HepG2 (cell line): ENCODE results near the gene DISP2. TPM values are rescaled to one million over a fixed set of nuclear protein-coding genes. Genes with fewer than 3 reads are reported as not detected.

Experiments
- ATF7-NPFF ChIP-seq: sonication (generic); formaldehyde crosslinking; IDR thresholded peaks from 2 replicates; pipeline ENCODE4 v1.8.1; 2023; ENCODE audit warnings: mild to moderate bottlenecking, low read depth, missing genetic modification reagents, moderate library complexity
- EHMT2 ChIP-seq: fragments of 200-600 bp; sonication (generic); IDR thresholded peaks from 2 replicates; pipeline ENCODE4 v1.7.0; 2017; ENCODE audit warnings: antibody characterized with exemption, low read depth, low read length, borderline replicate concordance
- FOXP1 ChIP-seq, 2 experiments: fragments of 450-650 bp in 1 of 2; IDR thresholded peaks; 2 replicates each; pipeline ENCODE4 v1.6.1; 2017 to 2018; ENCODE audit warnings: antibody characterized with exemption in 1 of 2
- HDAC6 ChIP-seq: fragments of 200-600 bp; sonication (generic); IDR thresholded peaks from 2 replicates; pipeline ENCODE4 v1.7.0; 2017; ENCODE audit warnings: mild to moderate bottlenecking, antibody characterized with exemption, low read length, low read depth
- HNF4G ChIP-seq, 2 experiments: sonication (generic) in 1 of 2; formaldehyde crosslinking in 1 of 2; IDR thresholded peaks; 2 replicates each; pipeline versions ENCODE4 v1.4.0 to v1.6.1; 2011 to 2020; ENCODE audit warnings: borderline replicate concordance in 2 of 2, low read depth in 2 of 2, mild to moderate bottlenecking in 2 of 2, low read length in 1 of 2, missing genetic modification reagents in 1 of 2, moderate library complexity in 1 of 2
- HNRNPLL ChIP-seq: fragments of 200-400 bp; formaldehyde crosslinking; IDR thresholded peaks from 2 replicates; pipeline ENCODE4 v1.6.1; 2017; ENCODE audit warnings: mild to moderate bottlenecking, low read depth, low read length; ENCODE audit not compliant: poor library complexity, severe bottlenecking
- KLF6 ChIP-seq: IDR thresholded peaks from 2 replicates; pipeline ENCODE4 v1.8.0; 2016; ENCODE audit warnings: missing biosample characterization, missing genetic modification reagents
- NCOA5 ChIP-seq: sonication (generic); formaldehyde crosslinking; IDR thresholded peaks from 2 replicates; pipeline ENCODE4 v1.4.0; 2020; ENCODE audit warnings: missing genetic modification reagents
- NFE2L2 ChIP-seq: fragments of 150-350 bp; IDR thresholded peaks from 2 replicates; pipeline ENCODE4 v1.6.1; 2014; ENCODE audit warnings: low read length
- SRY ChIP-seq: sonication (generic); formaldehyde crosslinking; IDR thresholded peaks from 2 replicates; pipeline ENCODE4 v1.8.0; 2022; ENCODE audit warnings: mild to moderate bottlenecking, missing genetic modification reagents
- ZFX ChIP-seq: sonication (generic); formaldehyde crosslinking; IDR thresholded peaks from 2 replicates; pipeline ENCODE4 v1.4.0; 2020; ENCODE audit warnings: mild to moderate bottlenecking, low read depth, missing genetic modification reagents, moderate library complexity
- ZNF180 ChIP-seq: sonication (generic); formaldehyde crosslinking; IDR thresholded peaks from 2 replicates; pipeline ENCODE4 v1.4.0; 2020; ENCODE audit warnings: low read depth, missing genetic modification reagents, borderline replicate concordance
- ZNF34 ChIP-seq: sonication (generic); formaldehyde crosslinking; IDR thresholded peaks from 2 replicates; pipeline ENCODE4 v1.4.0; 2020; ENCODE audit warnings: mild to moderate bottlenecking, missing genetic modification reagents, borderline replicate concordance
- ZNF546 ChIP-seq: sonication (generic); formaldehyde crosslinking; conservative IDR thresholded peaks from 2 replicates; pipeline ENCODE4 v1.8.1; 2023; ENCODE audit warnings: mild to moderate bottlenecking, missing genetic modification reagents
- polyA plus RNA-seq, 8 experiments: library from polyadenylated mRNA; depleted of rRNA in 3 of 8; stranded (reverse) in 7 of 8; unstranded in 1 of 8; fragments of >200 nt; fragmentation: Illumina TruSeq in 4 of 8; extraction: Trizol in 4 of 8; gene quantifications; 2 replicates each; pipeline versions ENCODE4 v1.2.1 to v1.2.3, GENCODE V29; 2011 to 2016; ENCODE audit warnings: low read depth in 4 of 8, missing spikeins in 1 of 8, mixed read lengths in 1 of 8; ENCODE audit not compliant: insufficient read depth in 1 of 8
- total RNA-seq, 5 experiments: library from RNA; depleted of rRNA; stranded (reverse); fragments of >200 nt; fragmentation: Illumina TruSeq; extraction: Trizol; gene quantifications; 2 replicates each; pipeline ENCODE4 v1.2.3, GENCODE V29; 2016; ENCODE audit warnings: low read depth in 1 of 5
- TF ChIP-seq, protein P1 (sequence below): sonication (generic); formaldehyde crosslinking; IDR thresholded peaks from 2 replicates; pipeline ENCODE4 v1.8.0; 2022; ENCODE audit warnings: missing genetic modification reagents, mild to moderate bottlenecking, borderline replicate concordance
- TF ChIP-seq, protein P2 (sequence below): sonication (generic); formaldehyde crosslinking; IDR thresholded peaks from 2 replicates; pipeline ENCODE4 v1.8.0; 2022; ENCODE audit warnings: mild to moderate bottlenecking, missing genetic modification reagents, moderate library complexity
- TF ChIP-seq, protein P3 (sequence below): sonication (generic); formaldehyde crosslinking; IDR thresholded peaks from 2 replicates; pipeline ENCODE4 v1.5.1; 2020; ENCODE audit warnings: missing genetic modification reagents, mild to moderate bottlenecking, borderline replicate concordance
- TF ChIP-seq, protein P4 (sequence below): sonication (generic); formaldehyde crosslinking; IDR thresholded peaks from 2 replicates; pipeline ENCODE4 v1.4.0; 2020; ENCODE audit warnings: missing genetic modification reagents

The DISP2 gene
- total and polyA plus RNA-seq, 2 of the 13 experiments (the other 11 are each of a cell fraction or from before 2014, with no cell fraction given), result 0.09 to 0.32 TPM

DNA sequence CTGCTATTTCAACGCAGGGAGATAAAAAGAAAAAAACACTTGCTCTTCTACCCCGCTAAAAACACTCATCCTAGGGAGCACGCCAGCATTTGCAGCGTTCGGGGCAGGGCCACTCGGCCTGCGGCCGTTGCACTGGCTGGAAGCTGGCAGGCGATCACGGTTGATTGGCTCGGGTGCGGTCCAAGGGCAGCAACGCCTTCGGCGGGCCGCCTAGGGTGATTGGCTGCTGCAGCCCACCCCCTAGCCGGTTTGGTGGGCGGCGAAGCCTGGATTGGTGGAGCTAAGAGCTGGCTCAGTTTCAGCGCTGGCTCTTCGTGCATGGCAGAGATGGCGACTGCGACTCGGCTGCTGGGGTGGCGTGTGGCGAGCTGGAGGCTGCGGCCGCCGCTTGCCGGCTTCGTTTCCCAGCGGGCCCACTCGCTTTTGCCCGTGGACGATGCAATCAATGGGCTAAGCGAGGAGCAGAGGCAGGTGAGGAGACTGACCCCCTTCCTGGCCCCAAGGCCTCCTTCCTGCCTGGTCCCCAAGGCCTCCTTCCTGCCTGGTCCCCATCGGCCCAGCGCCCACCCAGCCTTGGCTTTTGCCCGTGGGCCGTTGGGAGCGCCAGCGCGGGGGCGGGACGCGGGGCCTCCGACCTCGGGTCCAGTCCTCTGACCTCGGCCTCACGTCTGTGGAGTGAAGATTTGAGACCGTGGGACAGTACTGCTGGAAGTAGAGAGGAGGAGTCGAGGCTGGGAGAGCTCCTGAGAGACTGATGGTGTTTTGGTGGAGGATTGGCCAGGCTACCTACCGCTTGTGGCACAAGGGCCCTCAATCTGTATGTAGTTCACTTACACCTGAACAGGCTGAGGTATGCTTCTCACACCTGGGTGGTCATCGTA is 47.7 kb downstream of the DISP2 start, which contains the start of gene IVD (continued):
- no peak for TF ChIP-seq HNF4G (IDR thresholded peaks at IDR 0.05; ENCODE audit: borderline replicate concordance, low read depth, low read length)
- TF ChIP-seq HNF4G (CRISPR knock-in tag; IDR thresholded peaks at IDR 0.05; ENCODE audit: borderline replicate concordance, low read depth), result no peak
- no peak for TF ChIP-seq FOXP1 (IDR thresholded peaks at IDR 0.05)
- TF ChIP-seq FOXP1 (CRISPR knock-in tag; IDR thresholded peaks at IDR 0.05), result no peak
- no peak for TF ChIP-seq HDAC6
- TF ChIP-seq HNRNPLL, result peak; percentile 81
- TF ChIP-seq ZNF180 (CRISPR knock-in tag), result no peak
- peak; percentile 95 for TF ChIP-seq ZNF546 (CRISPR knock-in tag)
- no peak for TF ChIP-seq NFE2L2
- no peak for TF ChIP-seq EHMT2
- TF ChIP-seq ZFX (CRISPR knock-in tag), result peak; percentile 99
- peak; percentile 79; the same call in 1 of the 2 replicates for TF ChIP-seq SRY (CRISPR knock-in tag)
- TF ChIP-seq, protein P1, sequence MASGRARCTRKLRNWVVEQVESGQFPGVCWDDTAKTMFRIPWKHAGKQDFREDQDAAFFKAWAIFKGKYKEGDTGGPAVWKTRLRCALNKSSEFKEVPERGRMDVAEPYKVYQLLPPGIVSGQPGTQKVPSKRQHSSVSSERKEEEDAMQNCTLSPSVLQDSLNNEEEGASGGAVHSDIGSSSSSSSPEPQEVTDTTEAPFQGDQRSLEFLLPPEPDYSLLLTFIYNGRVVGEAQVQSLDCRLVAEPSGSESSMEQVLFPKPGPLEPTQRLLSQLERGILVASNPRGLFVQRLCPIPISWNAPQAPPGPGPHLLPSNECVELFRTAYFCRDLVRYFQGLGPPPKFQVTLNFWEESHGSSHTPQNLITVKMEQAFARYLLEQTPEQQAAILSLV (CRISPR knock-in tag), result 0 out of 2 replicates have a peak, but pooled peaks have one; percentile 95
- TF ChIP-seq, protein P2, sequence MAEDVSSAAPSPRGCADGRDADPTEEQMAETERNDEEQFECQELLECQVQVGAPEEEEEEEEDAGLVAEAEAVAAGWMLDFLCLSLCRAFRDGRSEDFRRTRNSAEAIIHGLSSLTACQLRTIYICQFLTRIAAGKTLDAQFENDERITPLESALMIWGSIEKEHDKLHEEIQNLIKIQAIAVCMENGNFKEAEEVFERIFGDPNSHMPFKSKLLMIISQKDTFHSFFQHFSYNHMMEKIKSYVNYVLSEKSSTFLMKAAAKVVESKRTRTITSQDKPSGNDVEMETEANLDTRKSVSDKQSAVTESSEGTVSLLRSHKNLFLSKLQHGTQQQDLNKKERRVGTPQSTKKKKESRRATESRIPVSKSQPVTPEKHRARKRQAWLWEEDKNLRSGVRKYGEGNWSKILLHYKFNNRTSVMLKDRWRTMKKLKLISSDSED (CRISPR knock-in tag), result no peak
- peak; percentile 74; the same call in 1 of the 2 replicates for TF ChIP-seq ATF7-NPFF (CRISPR knock-in tag)
- 0 out of 2 replicates have a peak, but pooled peaks have one; percentile 55 for TF ChIP-seq ZNF34 (CRISPR knock-in tag)
- peak; percentile 80; the same call in 1 of the 2 replicates for TF ChIP-seq KLF6 (CRISPR knock-in tag)
- TF ChIP-seq, protein P3, sequence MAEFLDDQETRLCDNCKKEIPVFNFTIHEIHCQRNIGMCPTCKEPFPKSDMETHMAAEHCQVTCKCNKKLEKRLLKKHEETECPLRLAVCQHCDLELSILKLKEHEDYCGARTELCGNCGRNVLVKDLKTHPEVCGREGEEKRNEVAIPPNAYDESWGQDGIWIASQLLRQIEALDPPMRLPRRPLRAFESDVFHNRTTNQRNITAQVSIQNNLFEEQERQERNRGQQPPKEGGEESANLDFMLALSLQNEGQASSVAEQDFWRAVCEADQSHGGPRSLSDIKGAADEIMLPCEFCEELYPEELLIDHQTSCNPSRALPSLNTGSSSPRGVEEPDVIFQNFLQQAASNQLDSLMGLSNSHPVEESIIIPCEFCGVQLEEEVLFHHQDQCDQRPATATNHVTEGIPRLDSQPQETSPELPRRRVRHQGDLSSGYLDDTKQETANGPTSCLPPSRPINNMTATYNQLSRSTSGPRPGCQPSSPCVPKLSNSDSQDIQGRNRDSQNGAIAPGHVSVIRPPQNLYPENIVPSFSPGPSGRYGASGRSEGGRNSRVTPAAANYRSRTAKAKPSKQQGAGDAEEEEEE, result no peak
- TF ChIP-seq, protein P4, sequence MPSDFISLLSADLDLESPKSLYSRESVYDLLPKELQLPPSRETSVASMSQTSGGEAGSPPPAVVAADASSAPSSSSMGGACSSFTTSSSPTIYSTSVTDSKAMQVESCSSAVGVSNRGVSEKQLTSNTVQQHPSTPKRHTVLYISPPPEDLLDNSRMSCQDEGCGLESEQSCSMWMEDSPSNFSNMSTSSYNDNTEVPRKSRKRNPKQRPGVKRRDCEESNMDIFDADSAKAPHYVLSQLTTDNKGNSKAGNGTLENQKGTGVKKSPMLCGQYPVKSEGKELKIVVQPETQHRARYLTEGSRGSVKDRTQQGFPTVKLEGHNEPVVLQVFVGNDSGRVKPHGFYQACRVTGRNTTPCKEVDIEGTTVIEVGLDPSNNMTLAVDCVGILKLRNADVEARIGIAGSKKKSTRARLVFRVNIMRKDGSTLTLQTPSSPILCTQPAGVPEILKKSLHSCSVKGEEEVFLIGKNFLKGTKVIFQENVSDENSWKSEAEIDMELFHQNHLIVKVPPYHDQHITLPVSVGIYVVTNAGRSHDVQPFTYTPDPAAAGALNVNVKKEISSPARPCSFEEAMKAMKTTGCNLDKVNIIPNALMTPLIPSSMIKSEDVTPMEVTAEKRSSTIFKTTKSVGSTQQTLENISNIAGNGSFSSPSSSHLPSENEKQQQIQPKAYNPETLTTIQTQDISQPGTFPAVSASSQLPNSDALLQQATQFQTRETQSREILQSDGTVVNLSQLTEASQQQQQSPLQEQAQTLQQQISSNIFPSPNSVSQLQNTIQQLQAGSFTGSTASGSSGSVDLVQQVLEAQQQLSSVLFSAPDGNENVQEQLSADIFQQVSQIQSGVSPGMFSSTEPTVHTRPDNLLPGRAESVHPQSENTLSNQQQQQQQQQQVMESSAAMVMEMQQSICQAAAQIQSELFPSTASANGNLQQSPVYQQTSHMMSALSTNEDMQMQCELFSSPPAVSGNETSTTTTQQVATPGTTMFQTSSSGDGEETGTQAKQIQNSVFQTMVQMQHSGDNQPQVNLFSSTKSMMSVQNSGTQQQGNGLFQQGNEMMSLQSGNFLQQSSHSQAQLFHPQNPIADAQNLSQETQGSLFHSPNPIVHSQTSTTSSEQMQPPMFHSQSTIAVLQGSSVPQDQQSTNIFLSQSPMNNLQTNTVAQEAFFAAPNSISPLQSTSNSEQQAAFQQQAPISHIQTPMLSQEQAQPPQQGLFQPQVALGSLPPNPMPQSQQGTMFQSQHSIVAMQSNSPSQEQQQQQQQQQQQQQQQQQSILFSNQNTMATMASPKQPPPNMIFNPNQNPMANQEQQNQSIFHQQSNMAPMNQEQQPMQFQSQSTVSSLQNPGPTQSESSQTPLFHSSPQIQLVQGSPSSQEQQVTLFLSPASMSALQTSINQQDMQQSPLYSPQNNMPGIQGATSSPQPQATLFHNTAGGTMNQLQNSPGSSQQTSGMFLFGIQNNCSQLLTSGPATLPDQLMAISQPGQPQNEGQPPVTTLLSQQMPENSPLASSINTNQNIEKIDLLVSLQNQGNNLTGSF (CRISPR knock-in tag), result no peak
- no peak for TF ChIP-seq NCOA5
